ENCODE data around the gene GNGT2.

GNGT2 gene

GRCh38 chr17:49249890-49250522 lies 39.6 kb upstream of the GNGT2 start:
- in situ Hi-C loops (cut with MboI; ENCODE audit: low sequenced_read_pairs, unreplicated experiment), result no loop called here
- DNase-seq (ENCODE audit: low spot score), result no peak
- TF ChIP-seq CTCF (IDR thresholded peaks at IDR 0.05; ENCODE audit: borderline replicate concordance, control extremely low read depth, extremely low read depth, insufficient read depth, missing control alignments), result no peak

- DNase-seq (ENCODE audit: low spot score), result no peak
- TF ChIP-seq CTCF (IDR thresholded peaks at IDR 0.05; ENCODE audit: borderline replicate concordance, control extremely low read depth, extremely low read depth, insufficient read depth, missing control alignments), result no peak
- in situ Hi-C loops (cut with MboI; ENCODE audit: low sequenced_read_pairs, unreplicated experiment), result no loop called here
Observed at GRCh38 chr17:49249292-49249794, 39.0 kb upstream of the GNGT2 start.

GRCh38 chr17:49247944-49248343 lies 37.6 kb upstream of the GNGT2 start:
- in situ Hi-C loops (cut with MboI; ENCODE audit: low sequenced_read_pairs, unreplicated experiment), result no loop called here
- no peak for TF ChIP-seq CTCF (IDR thresholded peaks at IDR 0.05; ENCODE audit: borderline replicate concordance, control extremely low read depth, extremely low read depth, insufficient read depth, missing control alignments)
- DNase-seq (ENCODE audit: low spot score), result no peak

- DNase-seq (ENCODE audit: low spot score), result no peak
- in situ Hi-C loops (cut with MboI; ENCODE audit: low sequenced_read_pairs, unreplicated experiment), result no loop called here
- no peak for TF ChIP-seq CTCF (IDR thresholded peaks at IDR 0.05; ENCODE audit: borderline replicate concordance, control extremely low read depth, extremely low read depth, insufficient read depth, missing control alignments)
Observed at GRCh38 chr17:49244839-49245238, 34.5 kb upstream of the GNGT2 start.

GRCh38 chr17:49242813-49243212 lies 32.4 kb upstream of the GNGT2 start:
- in situ Hi-C loops (cut with MboI; ENCODE audit: low sequenced_read_pairs, unreplicated experiment), result no loop called here
- TF ChIP-seq CTCF (IDR thresholded peaks at IDR 0.05; ENCODE audit: borderline replicate concordance, control extremely low read depth, extremely low read depth, insufficient read depth, missing control alignments), result no peak
- DNase-seq (ENCODE audit: low spot score), result no peak

- TF ChIP-seq CTCF (IDR thresholded peaks at IDR 0.05; ENCODE audit: borderline replicate concordance, control extremely low read depth, extremely low read depth, insufficient read depth, missing control alignments), result no peak
- DNase-seq (ENCODE audit: low spot score), result no peak
- in situ Hi-C loops (cut with MboI; ENCODE audit: low sequenced_read_pairs, unreplicated experiment), result no loop called here
Observed at GRCh38 chr17:49241692-49242397, 31.5 kb upstream of the GNGT2 start.

Measured in GM13976 (cell line).